SK-N-SH treated with all-trans-retinoic acid at 6 μM for 48 hours (cell line): Measurements from ENCODE around the gene PPP1R1C.

ENCODE experiments used
- ATAC-seq: fragments of 200-7000 bp; cut with Tn5 transposase; 3 replicates; pipeline ENCODE4 v1.9.1; 2020; ENCODE audit warnings: mild to moderate bottlenecking, moderate library complexity
- ARNTL ChIP-seq: fragments of 450-650 bp; formaldehyde crosslinking; IDR thresholded peaks from 2 replicates; pipeline ENCODE4 v1.5.0; 2020; ENCODE audit warnings: low read depth, mild to moderate bottlenecking, moderate library complexity, borderline replicate concordance
- BACH2 ChIP-seq: fragments of 250-450 bp; sonication (Bioruptor Pico); IDR thresholded peaks from 2 replicates; pipeline ENCODE4 v1.9.0; 2021; ENCODE audit warnings: mild to moderate bottlenecking, borderline replicate concordance
- CREB5 ChIP-seq: fragments of 250-450 bp; sonication (Bioruptor Pico); IDR thresholded peaks from 2 replicates; pipeline ENCODE4 v1.5.1; 2020; ENCODE audit warnings: low read depth, mild to moderate bottlenecking, moderate library complexity
- CSDC2 ChIP-seq: fragments of 250-450 bp; sonication (Bioruptor Pico); IDR thresholded peaks from 2 replicates; pipeline ENCODE4 v1.5.0; 2020; ENCODE audit warnings: mild to moderate bottlenecking, moderate library complexity
- CSRNP3 ChIP-seq: fragments of 250-450 bp; sonication (Bioruptor Pico); IDR thresholded peaks from 2 replicates; pipeline ENCODE4 v1.5.1; 2021; ENCODE audit warnings: mild to moderate bottlenecking, moderate library complexity
- ESRRG ChIP-seq: fragments of 250-450 bp; sonication (Bioruptor Pico); IDR thresholded peaks from 2 replicates; pipeline ENCODE4 v1.6.1; 2021; ENCODE audit warnings: mild to moderate bottlenecking
- GLIS3 ChIP-seq: fragments of 250-450 bp; sonication (Bioruptor Pico); IDR thresholded peaks from 2 replicates; pipeline ENCODE4 v1.5.0; 2020; ENCODE audit warnings: mild to moderate bottlenecking, moderate library complexity
- OSR1 ChIP-seq: fragments of 250-450 bp; sonication (Bioruptor Pico); IDR thresholded peaks from 2 replicates; pipeline ENCODE4 v1.8.0; 2022; ENCODE audit warnings: moderate library complexity, mild to moderate bottlenecking, inconsistent platforms
- PATZ1 ChIP-seq: fragments of 250-450 bp; sonication (Bioruptor Pico); IDR thresholded peaks from 2 replicates; pipeline ENCODE4 v1.8.0; 2020; ENCODE audit warnings: mild to moderate bottlenecking, moderate library complexity, borderline replicate concordance
- POU6F1 ChIP-seq: fragments of 250-450 bp; sonication (Bioruptor Pico); IDR thresholded peaks from 2 replicates; pipeline ENCODE4 v1.8.0; 2021; ENCODE audit warnings: low read depth, mild to moderate bottlenecking, moderate library complexity, borderline replicate concordance
- SNAI2 ChIP-seq: fragments of 250-450 bp; sonication (Bioruptor Pico); IDR thresholded peaks from 2 replicates; pipeline ENCODE4 v1.5.0; 2020; ENCODE audit warnings: mild to moderate bottlenecking, moderate library complexity
- TCF4 ChIP-seq: fragments of 250-450 bp; sonication (Bioruptor Pico); IDR thresholded peaks from 2 replicates; pipeline ENCODE4 v1.8.0; 2021; ENCODE audit warnings: mild to moderate bottlenecking, moderate library complexity, borderline replicate concordance
- TOX ChIP-seq: fragments of 250-450 bp; sonication (Bioruptor Pico); IDR thresholded peaks from 2 replicates; pipeline ENCODE4 v1.8.0; 2021; ENCODE audit warnings: mild to moderate bottlenecking, moderate library complexity, borderline replicate concordance
- TSHZ2 ChIP-seq: fragments of 250-450 bp; sonication (Bioruptor Pico); IDR thresholded peaks from 2 replicates; pipeline ENCODE4 v1.5.0; 2020; ENCODE audit warnings: mild to moderate bottlenecking, moderate library complexity
- ZC3H10 ChIP-seq: fragments of 250-450 bp; sonication (Bioruptor Pico); IDR thresholded peaks from 2 replicates; pipeline ENCODE4 v1.5.1; 2021; ENCODE audit warnings: mild to moderate bottlenecking, moderate library complexity
- ZFP3 ChIP-seq: fragments of 250-450 bp; sonication (Bioruptor Pico); IDR thresholded peaks from 2 replicates; pipeline ENCODE4 v1.5.0; 2020; ENCODE audit warnings: mild to moderate bottlenecking, moderate library complexity
- ZFP30 ChIP-seq: fragments of 450-650 bp; formaldehyde crosslinking; IDR thresholded peaks from 2 replicates; pipeline ENCODE4 v1.5.0; 2022; ENCODE audit warnings: mild to moderate bottlenecking, moderate library complexity
- ZNF565 ChIP-seq: fragments of 450-650 bp; formaldehyde crosslinking; conservative IDR thresholded peaks from 2 replicates; pipeline ENCODE4 v1.5.0; 2020; ENCODE audit warnings: low read depth, mild to moderate bottlenecking, moderate library complexity
- ZNF70 ChIP-seq: fragments of 450-650 bp; formaldehyde crosslinking; IDR thresholded peaks from 2 replicates; pipeline ENCODE4 v1.5.0; 2020; ENCODE audit warnings: mild to moderate bottlenecking, moderate library complexity

PPP1R1C gene

GRCh38 chr2:182047544-182047943 lies 61.9 kb downstream of the PPP1R1C start (continued):
- no peak for TF ChIP-seq BACH2
- no peak for TF ChIP-seq ZFP30 (CRISPR knock-in tag)
- TF ChIP-seq TCF4 (CRISPR knock-in tag): no peak
- TF ChIP-seq SNAI2 (CRISPR knock-in tag): no peak
- TF ChIP-seq TSHZ2 (CRISPR knock-in tag): no peak
- TF ChIP-seq ZNF565 (CRISPR knock-in tag): no peak
- TF ChIP-seq PATZ1 (CRISPR knock-in tag): peak; percentile 38; the same call in 1 of the 2 replicates
- no peak for TF ChIP-seq ESRRG
- no peak for TF ChIP-seq CSDC2 (CRISPR knock-in tag)

- TF ChIP-seq GLIS3 (CRISPR knock-in tag) (no peak), CSRNP3 (CRISPR knock-in tag) (no peak), ZNF70 (no peak)
- peak; percentile 57 for ATAC-seq
These were observed 62.4 kb downstream of the PPP1R1C start for GRCh38 chr2:182048088-182048487.

- no peak for ATAC-seq
- TF ChIP-seq ZC3H10 (CRISPR knock-in tag): no peak
- no peak for TF ChIP-seq OSR1 (CRISPR knock-in tag)
- TF ChIP-seq ARNTL (CRISPR knock-in tag): no peak
- TF ChIP-seq SNAI2 (CRISPR knock-in tag): no peak
- TF ChIP-seq CSDC2 (CRISPR knock-in tag): no peak
- TF ChIP-seq ZFP3 (CRISPR knock-in tag): no peak
- no peak for TF ChIP-seq ESRRG
- no peak for TF ChIP-seq CREB5 (CRISPR knock-in tag)
- no peak for TF ChIP-seq TOX
- TF ChIP-seq POU6F1 (CRISPR knock-in tag): no peak
- TF ChIP-seq CSRNP3 (CRISPR knock-in tag): no peak
These were observed 63.0 kb downstream of the PPP1R1C start for GRCh38 chr2:182048621-182049020.
